Activated naive CD4-positive, alpha-beta T cell treated with anti-CD3 and anti-CD28 coated beads, Interleukin-2, amount 10 ng/mL, durations not matched to agents 7 days and 5 days (primary cell): Measurements from ENCODE around the gene TSHZ2.

ENCODE experiments used
- CTCF ChIA-PET: fragments of 350-600 bp; sonication (Branson Sonifier 250); formaldehyde crosslinking; loops from one replicate; lab custom pipeline; 2021; ENCODE audit warnings: antibody characterized with exemption; lab: Charles Lee
- DNase-seq: peaks from one replicate; pipeline ENCODE4 v3.0.0-alpha.2; 2020
- H3K27ac Mint-ChIP-seq: one replicate; pipeline ENCODE4 v1.8.0; 2021; ENCODE audit warnings: mild to moderate bottlenecking, moderate library complexity, mixed read lengths
- H3K27me3 Mint-ChIP-seq: one replicate; pipeline ENCODE4 v1.8.0; 2021; ENCODE audit warnings: mild to moderate bottlenecking, mixed read lengths
- H3K36me3 Mint-ChIP-seq: one replicate; pipeline ENCODE4 v1.8.0; 2021; ENCODE audit warnings: mixed read lengths
- H3K4me1 Mint-ChIP-seq: one replicate; pipeline ENCODE4 v1.8.0; 2021; ENCODE audit warnings: mixed read lengths
- H3K4me3 Mint-ChIP-seq: one replicate; pipeline ENCODE4 v1.8.0; 2021; ENCODE audit warnings: mild to moderate bottlenecking, moderate library complexity, mixed read lengths
- H3K9me3 Mint-ChIP-seq: one replicate; pipeline ENCODE4 v1.8.0; 2021; ENCODE audit warnings: mixed read lengths

The TSHZ2 gene

DNA sequence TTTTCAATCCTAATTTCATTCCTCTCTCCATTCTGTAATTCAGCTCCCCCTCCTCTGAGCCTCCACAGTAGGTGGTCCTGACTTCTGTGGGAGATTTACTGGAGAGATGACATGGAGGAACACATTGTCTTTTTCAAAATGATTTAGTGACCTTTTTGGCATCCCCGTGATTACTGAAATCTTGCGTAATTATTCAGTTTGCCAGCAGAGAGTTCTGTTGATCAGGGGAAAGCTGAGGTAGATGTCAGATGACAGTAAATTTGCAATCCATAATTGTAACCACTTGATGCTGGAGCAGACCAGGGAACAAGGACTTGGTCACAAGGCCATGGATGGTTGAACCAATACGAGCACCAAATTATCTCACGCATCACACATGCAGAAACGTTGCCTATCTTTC lies 302.2 kb downstream of the TSHZ2 start:
- CTCF ChIA-PET, result interaction anchor here (1.3 kb wide), 1 partner anchor 273 kb away, joined by 4 read pairs; no protein-coding TSS in a partner anchor
- H3K27ac Mint-ChIP-seq, result no peak overlapping the region

DNA sequence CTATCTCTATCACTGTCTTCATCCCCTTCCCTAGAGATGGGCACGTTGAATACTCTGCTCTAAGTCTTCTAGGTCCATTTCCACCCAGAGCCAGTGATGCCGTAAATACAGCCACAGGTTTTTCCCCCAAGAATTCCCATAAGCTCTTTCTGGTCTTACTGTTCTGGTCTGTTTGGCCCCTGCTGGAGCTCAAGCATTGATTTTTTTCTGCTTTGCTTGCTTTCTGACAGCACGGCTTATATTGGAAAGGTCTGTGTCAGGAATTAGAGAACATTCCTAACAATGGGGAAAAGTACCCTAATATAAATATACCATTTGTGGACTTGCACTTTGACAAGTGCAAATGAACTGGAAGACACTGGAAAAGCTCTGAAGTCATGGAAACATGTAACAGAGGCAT lies 302.6 kb downstream of the TSHZ2 start:
- CTCF ChIA-PET, result interaction anchor here (1.3 kb wide), 1 partner anchor 273 kb away, joined by 4 read pairs; no protein-coding TSS in a partner anchor
- Mint-ChIP-seq H3K36me3 (no peaks in the 10 kb centered on the region), H3K27me3 (no peaks in the 10 kb centered on the region), H3K27ac (no peak overlapping the region), H3K4me3 (no peak overlapping the region), H3K4me1 (no peaks in the 10 kb centered on the region), H3K9me3 (no peaks in the 10 kb centered on the region)
- DNase-seq, result no peak

More for the DNA sequence above, 302.2 kb downstream of the TSHZ2 start:
- no peak for DNase-seq
- no peaks in the 10 kb centered on the region for H3K9me3 Mint-ChIP-seq
- no peaks in the 10 kb centered on the region for H3K27me3 Mint-ChIP-seq
- no peak overlapping the region for H3K4me3 Mint-ChIP-seq
- H3K36me3 Mint-ChIP-seq, result no peaks in the 10 kb centered on the region
- H3K4me1 Mint-ChIP-seq, result no peaks in the 10 kb centered on the region

DNA sequence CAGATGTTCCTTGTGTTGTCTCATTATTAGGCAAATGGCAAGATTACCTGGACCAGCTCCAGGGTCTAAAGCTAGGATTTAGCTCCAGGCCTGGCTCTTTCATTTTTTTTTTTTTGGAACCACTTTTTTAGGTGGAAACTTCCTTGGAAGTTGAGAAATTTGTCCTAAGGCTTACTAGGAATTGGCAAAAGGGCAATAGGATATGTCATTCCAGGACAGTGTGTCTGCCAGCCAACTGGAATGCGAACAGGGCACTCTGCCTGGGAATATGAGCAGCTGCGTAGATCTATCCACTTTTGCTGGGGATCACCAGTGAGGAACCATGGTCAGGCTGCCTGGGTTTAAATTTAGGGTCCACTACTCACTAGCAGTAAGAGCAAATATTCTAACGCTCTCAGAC lies 304.0 kb downstream of the TSHZ2 start:
- CTCF ChIA-PET, result interaction anchor here (0.6 kb wide), 2 partner anchors 35 to 264 kb away, joined by 3 to 4 read pairs; no protein-coding TSS in a partner anchor
- no peaks in the 10 kb centered on the region for H3K27me3 Mint-ChIP-seq
- no peaks in the 10 kb centered on the region for H3K36me3 Mint-ChIP-seq

DNA sequence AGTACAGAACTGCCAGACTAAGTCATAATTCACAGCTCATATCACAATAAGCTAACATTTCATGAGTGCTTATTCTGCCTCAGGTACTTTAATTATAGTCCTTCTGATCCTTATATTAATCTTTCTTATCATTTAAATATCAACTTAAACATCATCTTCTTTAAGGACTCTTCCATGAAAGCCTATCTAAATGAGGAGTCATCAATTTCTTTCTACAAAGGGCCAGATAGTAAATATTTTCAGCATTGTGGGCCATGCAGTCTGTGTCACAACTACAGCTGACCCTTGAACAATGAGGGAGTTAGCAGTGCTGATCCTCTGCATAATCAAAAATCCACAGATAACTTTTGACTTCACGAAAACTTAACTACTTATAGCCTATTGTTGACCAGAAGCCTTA lies 306.4 kb downstream of the TSHZ2 start:
- CTCF ChIA-PET, result no interaction called here
- no peaks in the 10 kb centered on the region for H3K36me3 Mint-ChIP-seq
- no peaks in the 10 kb centered on the region for H3K9me3 Mint-ChIP-seq
- H3K4me3 Mint-ChIP-seq, result no peak overlapping the region
- no peak overlapping the region for H3K27ac Mint-ChIP-seq
- no peaks in the 10 kb centered on the region for H3K27me3 Mint-ChIP-seq
- H3K4me1 Mint-ChIP-seq, result no peaks in the 10 kb centered on the region
- DNase-seq, result no peak

More for the DNA sequence above, 304.0 kb downstream of the TSHZ2 start:
- no peak for DNase-seq
- Mint-ChIP-seq H3K4me1 (no peaks in the 10 kb centered on the region), H3K4me3 (no peak overlapping the region), H3K9me3 (no peaks in the 10 kb centered on the region), H3K27ac (no peak overlapping the region)

DNA sequence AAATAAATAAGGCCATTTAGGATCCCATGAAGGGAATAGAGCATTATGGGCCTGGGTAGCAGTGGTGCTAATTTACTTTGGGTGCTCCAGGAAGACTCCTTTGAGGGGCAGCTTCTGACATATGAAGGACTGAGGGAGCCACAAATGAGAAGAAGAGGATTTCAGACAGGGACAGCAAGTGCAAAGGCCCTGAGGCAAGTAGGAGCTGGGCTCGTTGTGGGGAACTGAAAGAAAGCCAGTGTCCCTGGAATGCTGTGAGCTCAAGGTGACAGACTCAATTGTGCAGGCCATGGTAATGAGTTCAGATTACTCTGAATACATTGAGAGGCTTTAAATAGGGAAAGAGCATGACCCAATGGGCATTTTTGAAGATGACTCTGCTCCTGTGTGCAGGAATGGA lies 307.6 kb downstream of the TSHZ2 start:
- Mint-ChIP-seq H3K9me3 (no peaks in the 10 kb centered on the region), H3K36me3 (no peaks in the 10 kb centered on the region), H3K4me1 (no peaks in the 10 kb centered on the region), H3K27me3 (no peaks in the 10 kb centered on the region), H3K4me3 (no peak overlapping the region), H3K27ac (no peak overlapping the region)
- CTCF ChIA-PET, result no interaction called here
- no peak for DNase-seq

DNA sequence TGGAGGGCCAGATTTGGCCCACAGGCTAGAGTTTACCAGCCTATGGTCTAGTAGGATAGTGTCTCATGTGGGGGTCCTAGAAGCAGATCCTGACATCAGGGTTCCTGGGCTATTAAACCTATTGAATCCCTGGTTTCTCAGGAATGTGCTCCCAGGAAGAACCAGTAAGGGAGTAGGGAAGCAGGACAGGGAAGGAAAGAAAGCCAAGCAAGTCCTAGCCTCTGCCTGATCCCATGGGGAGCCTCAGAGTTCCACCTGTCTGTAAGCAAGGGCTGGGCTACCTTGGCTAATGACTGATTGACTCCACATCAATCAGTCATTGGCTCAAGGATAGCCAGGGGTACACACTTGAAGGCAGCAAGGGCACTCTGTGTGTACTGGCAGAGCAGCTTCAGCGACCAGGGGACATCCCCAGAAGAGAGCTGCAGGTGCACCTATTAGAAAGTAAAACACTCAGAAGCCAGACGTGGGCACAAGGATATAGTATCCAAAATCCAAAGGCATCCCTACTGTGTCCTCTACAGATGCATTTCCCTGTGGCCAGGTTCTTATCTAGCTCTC lies 309.5 kb downstream of the TSHZ2 start:
- DNase-seq, result no peak
- Mint-ChIP-seq H3K36me3 (no peaks in the 10 kb centered on the region), H3K9me3 (no peaks in the 10 kb centered on the region), H3K27me3 (no peaks in the 10 kb centered on the region), H3K4me3 (no peak overlapping the region), H3K27ac (no peak overlapping the region), H3K4me1 (no peaks in the 10 kb centered on the region)
- CTCF ChIA-PET, result no interaction called here

DNA sequence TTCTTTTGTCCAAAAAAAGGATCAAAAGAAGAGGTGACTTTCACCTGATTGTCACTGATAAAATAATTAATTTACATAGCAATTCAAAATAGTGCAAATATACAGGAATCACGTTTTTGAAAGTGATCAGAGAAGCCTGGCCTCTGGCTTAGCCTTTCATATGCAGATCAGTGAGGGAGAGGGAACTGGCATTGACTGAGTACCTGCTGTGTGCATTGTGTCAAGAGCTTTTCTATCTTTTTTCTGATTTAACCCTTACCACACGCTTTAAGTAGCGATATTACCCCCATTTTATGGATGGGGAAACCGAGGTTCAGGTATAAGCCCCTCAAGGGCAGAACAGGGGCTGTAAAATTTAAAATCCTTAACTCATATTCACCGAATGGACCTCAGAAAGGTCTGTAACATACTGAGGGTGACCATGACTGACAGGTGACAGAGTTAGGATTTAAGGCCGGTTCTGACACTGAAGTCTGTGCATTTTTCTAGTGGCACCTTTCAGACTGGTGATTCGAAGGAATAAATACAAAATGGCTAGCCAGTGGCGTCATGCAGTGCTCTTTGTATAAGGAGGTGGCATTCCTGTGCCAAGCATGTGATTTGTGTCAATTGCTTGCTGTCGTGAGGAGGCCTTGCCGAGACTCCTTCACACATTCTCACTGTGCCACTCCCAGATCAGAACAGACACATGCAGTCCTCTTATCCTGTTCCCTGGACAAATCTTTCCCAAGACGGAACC lies 310.2 kb downstream of the TSHZ2 start:
- no peaks in the 10 kb centered on the region for H3K4me1 Mint-ChIP-seq
- H3K27ac Mint-ChIP-seq, result no peak overlapping the region
- no peak for DNase-seq
- CTCF ChIA-PET, result no interaction called here
- no peaks in the 10 kb centered on the region for H3K27me3 Mint-ChIP-seq
- no peaks in the 10 kb centered on the region for H3K36me3 Mint-ChIP-seq
- no peaks in the 10 kb centered on the region for H3K9me3 Mint-ChIP-seq
- H3K4me3 Mint-ChIP-seq, result no peak overlapping the region

DNA sequence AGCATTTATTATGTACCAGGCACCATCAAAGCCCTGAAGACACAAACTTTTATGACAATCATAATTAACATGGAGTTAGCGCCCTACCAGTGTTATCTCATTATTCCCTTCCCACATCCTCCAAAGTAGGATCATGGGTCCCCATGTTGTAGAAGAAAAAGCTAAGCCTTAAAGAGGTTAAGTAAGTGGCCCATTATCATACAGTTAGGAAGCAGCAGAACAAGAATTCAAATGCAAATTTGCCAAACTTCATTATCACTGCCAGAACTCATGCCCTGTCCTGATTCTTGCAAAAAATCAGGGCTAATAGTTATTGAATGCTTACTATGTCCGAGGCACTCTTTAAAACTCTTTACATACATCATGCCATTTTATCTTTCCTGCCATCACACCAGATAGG lies 310.9 kb downstream of the TSHZ2 start:
- Mint-ChIP-seq H3K4me3 (no peak overlapping the region), H3K4me1 (no peaks in the 10 kb centered on the region), H3K27me3 (no peaks in the 10 kb centered on the region), H3K9me3 (no peaks in the 10 kb centered on the region), H3K27ac (no peak overlapping the region), H3K36me3 (no peaks in the 10 kb centered on the region)
- DNase-seq, result no peak
- CTCF ChIA-PET, result interaction anchor here (0.9 kb wide), 1 partner anchor 11 kb away, joined by 3 read pairs; no protein-coding TSS in a partner anchor

DNA sequence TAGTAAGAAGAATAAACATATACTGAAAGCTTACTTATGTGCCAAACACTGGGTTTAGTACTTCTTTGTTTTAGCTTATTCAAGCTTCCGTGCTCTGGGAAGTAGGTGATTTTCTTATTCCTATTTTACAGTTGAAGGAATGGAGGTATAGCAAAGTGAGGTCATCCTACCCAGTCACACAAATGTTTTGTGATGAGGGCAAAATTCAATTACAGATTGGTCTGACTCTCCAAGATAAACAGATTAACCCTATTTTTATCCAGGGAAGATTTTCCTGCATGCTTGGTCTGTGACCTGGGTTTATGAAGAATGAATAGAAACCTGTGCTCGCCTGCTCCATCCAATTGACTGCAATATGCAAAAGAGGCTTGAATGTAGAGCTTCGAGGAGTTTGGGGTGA lies 311.4 kb downstream of the TSHZ2 start:
- Mint-ChIP-seq H3K27ac (no peak overlapping the region), H3K36me3 (no peaks in the 10 kb centered on the region), H3K4me1 (no peaks in the 10 kb centered on the region), H3K4me3 (no peak overlapping the region), H3K9me3 (no peaks in the 10 kb centered on the region), H3K27me3 (no peaks in the 10 kb centered on the region)
- CTCF ChIA-PET, result interaction anchor here (0.9 kb wide), 1 partner anchor 11 kb away, joined by 3 read pairs; no protein-coding TSS in a partner anchor
- DNase-seq, result no peak

DNA sequence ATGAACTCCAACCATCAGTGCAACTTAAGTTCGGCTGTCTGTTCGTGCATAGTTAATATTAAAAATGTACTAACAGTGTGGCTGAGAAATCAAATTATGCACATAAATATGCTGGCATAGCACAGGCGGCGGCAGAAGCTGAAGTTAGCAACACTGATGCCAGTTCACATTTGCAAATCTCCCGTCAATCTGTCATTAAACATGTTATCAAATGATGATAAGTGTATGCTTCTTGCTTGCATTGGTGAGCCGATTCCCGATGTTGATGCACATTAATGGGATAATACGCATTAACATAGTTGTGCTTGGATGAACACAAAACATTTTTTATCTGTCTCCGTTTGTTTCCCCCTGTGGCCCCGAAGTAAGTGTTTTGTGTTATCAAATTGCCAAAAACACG lies 312.1 kb downstream of the TSHZ2 start:
- Mint-ChIP-seq H3K4me1 (no peaks in the 10 kb centered on the region), H3K27me3 (no peaks in the 10 kb centered on the region), H3K27ac (no peak overlapping the region), H3K36me3 (no peaks in the 10 kb centered on the region), H3K4me3 (no peak overlapping the region), H3K9me3 (no peaks in the 10 kb centered on the region)
- no peak for DNase-seq
- CTCF ChIA-PET, result no interaction called here

DNA sequence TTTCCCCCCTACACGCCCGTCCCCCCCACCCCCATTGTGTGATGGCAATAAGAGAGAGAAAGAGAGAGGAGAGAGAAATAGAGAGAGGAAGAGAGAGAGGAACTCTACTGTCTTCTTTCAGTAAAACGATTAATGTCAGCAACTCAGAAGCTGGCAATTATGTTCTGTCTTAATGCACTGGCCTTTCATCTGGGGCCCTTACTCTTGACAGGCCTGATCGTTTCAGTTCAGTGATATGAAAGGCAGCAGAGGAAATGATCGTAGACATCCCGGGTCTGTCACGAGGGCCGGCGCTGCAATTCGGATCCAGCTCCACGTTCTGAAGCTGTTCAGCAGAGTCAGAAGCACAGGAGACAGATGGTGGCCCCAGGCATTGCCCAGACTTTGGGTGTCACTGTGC lies 312.5 kb downstream of the TSHZ2 start:
- CTCF ChIA-PET, result no interaction called here
- Mint-ChIP-seq H3K27ac (no peak overlapping the region), H3K4me3 (no peak overlapping the region), H3K9me3 (no peaks in the 10 kb centered on the region), H3K4me1 (no peaks in the 10 kb centered on the region), H3K27me3 (no peaks in the 10 kb centered on the region), H3K36me3 (no peaks in the 10 kb centered on the region)
- DNase-seq, result no peak

DNA sequence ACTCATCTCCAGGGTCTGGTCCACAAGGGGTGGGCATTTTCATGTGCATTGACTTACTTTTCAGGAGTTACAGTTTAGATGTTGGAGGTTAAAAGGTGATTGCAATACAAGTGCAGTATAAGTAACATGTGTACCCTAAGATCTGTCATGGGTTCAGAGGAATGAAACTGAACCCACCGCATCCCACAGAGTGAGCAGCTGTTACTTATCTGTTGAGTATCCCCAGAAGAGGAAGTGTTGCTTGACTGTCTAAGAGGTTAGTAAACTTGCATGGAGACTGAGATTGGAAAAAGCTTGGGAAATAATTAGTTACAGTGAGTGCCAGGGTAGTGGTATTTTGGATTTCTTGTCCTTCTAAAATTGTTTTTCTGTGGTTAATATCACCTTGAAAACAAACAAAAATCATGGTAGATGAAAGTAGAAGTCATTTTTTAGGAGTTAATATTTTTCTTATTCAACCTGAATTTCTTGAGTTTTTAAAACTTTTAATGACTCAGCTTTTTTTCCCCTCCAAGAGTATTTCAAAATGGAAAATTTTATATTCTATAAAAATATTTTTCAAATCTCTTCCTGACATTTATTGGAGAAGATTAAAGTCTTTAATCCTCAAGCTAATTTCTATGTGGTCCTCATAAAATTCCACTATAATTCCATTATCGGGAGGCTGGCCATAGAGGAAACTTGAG lies 315.3 kb downstream of the TSHZ2 start:
- no peak for DNase-seq
- Mint-ChIP-seq H3K4me1 (no peaks in the 10 kb centered on the region), H3K4me3 (no peak overlapping the region), H3K36me3 (no peaks in the 10 kb centered on the region), H3K27me3 (no peaks in the 10 kb centered on the region), H3K9me3 (no peaks in the 10 kb centered on the region), H3K27ac (no peak overlapping the region)
- CTCF ChIA-PET, result no interaction called here

DNA sequence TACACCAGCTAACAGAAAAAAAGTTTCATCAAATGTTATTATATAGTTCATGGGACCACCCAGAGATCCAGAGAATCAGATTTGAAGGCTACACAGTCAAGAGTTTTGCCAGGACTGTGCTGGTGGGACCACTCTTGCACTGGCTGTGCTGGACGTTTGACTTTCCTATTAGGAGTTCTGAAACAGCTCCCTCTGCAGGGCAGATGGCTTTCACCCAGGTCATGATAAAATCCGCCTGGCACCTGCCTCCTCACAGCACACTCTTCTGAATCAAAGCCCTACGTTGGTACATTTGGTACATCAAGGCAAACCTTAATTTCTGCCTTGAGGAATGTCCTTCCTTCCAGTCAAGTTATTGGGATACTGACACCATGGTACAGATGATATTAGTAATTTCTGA lies 319.4 kb downstream of the TSHZ2 start:
- CTCF ChIA-PET, result interaction anchor here (0.6 to 1.0 kb wide), 2 partner anchors 13 to 52 kb away, joined by 3 read pairs; no protein-coding TSS in a partner anchor
- Mint-ChIP-seq H3K27me3 (no peaks in the 10 kb centered on the region), H3K9me3 (no peaks in the 10 kb centered on the region), H3K4me3 (no peak overlapping the region), H3K4me1 (no peaks in the 10 kb centered on the region), H3K36me3 (no peaks in the 10 kb centered on the region), H3K27ac (no peak overlapping the region)
- DNase-seq, result no peak

DNA sequence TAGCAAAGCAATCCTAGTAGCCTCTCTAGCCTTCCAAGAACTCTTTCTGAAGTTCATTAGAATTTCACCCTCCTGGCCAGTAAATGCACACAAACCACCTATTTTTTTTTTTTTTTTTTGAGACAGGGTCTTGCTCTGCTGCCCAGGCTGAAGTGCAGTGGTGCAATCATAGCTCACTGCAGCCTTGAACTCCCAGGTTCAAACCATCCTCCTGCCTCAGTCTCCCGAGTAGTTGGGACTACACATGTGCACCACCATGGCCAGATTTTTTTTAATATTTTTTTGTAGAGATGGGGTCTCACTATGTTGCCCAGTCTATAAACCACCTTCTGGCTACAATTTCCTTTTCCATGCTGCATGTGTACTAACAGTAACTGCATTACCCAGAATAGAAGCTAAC lies 320.2 kb downstream of the TSHZ2 start:
- no peaks in the 10 kb centered on the region for H3K27me3 Mint-ChIP-seq
- no peaks in the 10 kb centered on the region for H3K36me3 Mint-ChIP-seq
- no peak overlapping the region for H3K4me3 Mint-ChIP-seq
- no peaks in the 10 kb centered on the region for H3K4me1 Mint-ChIP-seq
- no peak for DNase-seq
- CTCF ChIA-PET, result interaction anchor here (0.6 kb wide), 1 partner anchor 40 kb away, joined by 3 read pairs; no protein-coding TSS in a partner anchor
- no peaks in the 10 kb centered on the region for H3K9me3 Mint-ChIP-seq
- no peak overlapping the region for H3K27ac Mint-ChIP-seq
